ENCODE measurements around the gene L1TD1.
"Not testable (repeated sequence)": the region's sequence is repeated elsewhere in the genome, so short reads cannot be mapped to it uniquely, and the experiment has no call there.

DNA sequence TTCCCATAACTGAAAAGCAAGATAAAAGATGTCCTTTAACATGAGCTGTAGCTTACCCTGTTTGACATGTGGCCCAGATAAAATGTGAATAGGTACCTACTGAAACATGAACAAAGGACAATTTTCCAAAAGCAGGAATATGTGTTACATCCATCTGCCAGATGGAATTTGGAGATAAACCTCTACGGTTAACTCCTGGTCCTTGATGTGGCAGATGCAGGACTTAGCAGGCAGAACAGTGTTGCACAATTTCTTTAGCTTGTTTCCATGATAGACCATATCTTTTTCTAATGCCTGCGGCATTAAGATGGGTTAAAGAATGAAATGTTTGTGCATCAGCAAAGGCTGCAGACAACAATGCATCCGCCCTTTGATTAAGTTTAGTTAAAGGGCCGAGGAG is 14.6 kb upstream of the L1TD1 start:
- TF ChIP-seq SUZ12 (IDR thresholded peaks at IDR 0.05); HDGF (IDR thresholded peaks at IDR 0.05; ENCODE audit: borderline replicate concordance); TARDBP (IDR thresholded peaks at IDR 0.05); BHLHE40 (IDR thresholded peaks at IDR 0.05; ENCODE audit: borderline replicate concordance); SP1 (IDR thresholded peaks at IDR 0.05): not testable (repeated sequence)
